ENCODE measurements around the gene BBS12. TPM values are rescaled to one million over a fixed set of nuclear protein-coding genes. Genes with fewer than 3 reads are reported as not detected.

BBS12 gene
- total RNA-seq, 1 donor from 2014 or later: 4.6 TPM

DNA sequence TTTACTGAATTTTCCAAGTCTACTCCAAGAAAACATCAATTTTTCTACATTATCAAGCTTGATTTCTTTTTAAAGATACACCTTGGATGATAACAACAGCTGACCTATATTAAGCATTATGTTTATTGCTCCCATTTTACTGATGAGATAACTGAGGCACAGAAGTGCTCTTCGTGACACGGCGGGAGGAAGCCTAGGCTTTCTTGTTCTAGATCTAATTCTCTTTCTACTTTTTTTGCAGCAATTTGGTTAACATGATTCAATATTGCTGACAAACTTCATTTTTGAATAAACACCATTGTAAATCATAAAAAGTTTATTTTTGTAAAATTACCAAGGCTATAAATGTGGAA, 33.8 kb downstream of the BBS12 start:
- DNase-seq (ENCODE audit: low spot score): no peak
- H3K4me1 Mint-ChIP-seq (ENCODE audit: unreplicated experiment): peaks cover 13% of the 10 kb centered on the region
- H3K4me3 Mint-ChIP-seq (ENCODE audit: unreplicated experiment): no peak overlapping the region
- H3K27me3 Mint-ChIP-seq (ENCODE audit: unreplicated experiment): no peaks in the 10 kb centered on the region
- no peaks in the 10 kb centered on the region for H3K9me3 Mint-ChIP-seq (ENCODE audit: unreplicated experiment)
- H3K27ac Mint-ChIP-seq (ENCODE audit: unreplicated experiment): no peak overlapping the region
- H3K36me3 Mint-ChIP-seq (ENCODE audit: low read depth, unreplicated experiment): no peaks in the 10 kb centered on the region
- TF ChIP-seq, protein P1, sequence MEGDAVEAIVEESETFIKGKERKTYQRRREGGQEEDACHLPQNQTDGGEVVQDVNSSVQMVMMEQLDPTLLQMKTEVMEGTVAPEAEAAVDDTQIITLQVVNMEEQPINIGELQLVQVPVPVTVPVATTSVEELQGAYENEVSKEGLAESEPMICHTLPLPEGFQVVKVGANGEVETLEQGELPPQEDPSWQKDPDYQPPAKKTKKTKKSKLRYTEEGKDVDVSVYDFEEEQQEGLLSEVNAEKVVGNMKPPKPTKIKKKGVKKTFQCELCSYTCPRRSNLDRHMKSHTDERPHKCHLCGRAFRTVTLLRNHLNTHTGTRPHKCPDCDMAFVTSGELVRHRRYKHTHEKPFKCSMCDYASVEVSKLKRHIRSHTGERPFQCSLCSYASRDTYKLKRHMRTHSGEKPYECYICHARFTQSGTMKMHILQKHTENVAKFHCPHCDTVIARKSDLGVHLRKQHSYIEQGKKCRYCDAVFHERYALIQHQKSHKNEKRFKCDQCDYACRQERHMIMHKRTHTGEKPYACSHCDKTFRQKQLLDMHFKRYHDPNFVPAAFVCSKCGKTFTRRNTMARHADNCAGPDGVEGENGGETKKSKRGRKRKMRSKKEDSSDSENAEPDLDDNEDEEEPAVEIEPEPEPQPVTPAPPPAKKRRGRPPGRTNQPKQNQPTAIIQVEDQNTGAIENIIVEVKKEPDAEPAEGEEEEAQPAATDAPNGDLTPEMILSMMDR (IDR thresholded peaks at IDR 0.05; ENCODE audit: unreplicated experiment): no peak

DNA sequence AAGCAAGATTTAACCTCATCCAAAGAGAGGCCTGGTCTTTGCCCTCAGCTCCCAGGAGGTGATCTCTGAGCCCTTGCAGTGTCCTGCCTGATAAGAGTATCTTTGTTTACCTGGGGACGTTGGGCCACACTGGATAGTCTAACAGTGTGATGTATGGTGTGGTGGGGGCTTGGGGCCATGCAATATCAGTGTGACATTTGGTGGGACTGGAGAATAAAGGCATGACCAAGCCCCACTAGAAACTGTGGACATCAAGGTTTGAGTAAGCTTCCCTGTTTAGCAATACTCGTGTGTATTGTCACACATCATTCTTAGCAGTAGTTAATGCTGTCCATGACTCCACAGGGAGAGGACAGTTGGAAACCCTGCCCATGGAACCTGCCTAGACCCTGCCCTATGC, 34.4 kb downstream of the BBS12 start:
- no peak for DNase-seq (ENCODE audit: low spot score)
- Mint-ChIP-seq H3K4me3 (ENCODE audit: unreplicated experiment) (no peak overlapping the region), H3K27ac (ENCODE audit: unreplicated experiment) (no peak overlapping the region), H3K4me1 (ENCODE audit: unreplicated experiment) (peaks cover 17% of the 10 kb centered on the region), H3K9me3 (ENCODE audit: unreplicated experiment) (no peaks in the 10 kb centered on the region), H3K36me3 (ENCODE audit: low read depth, unreplicated experiment) (no peaks in the 10 kb centered on the region), H3K27me3 (ENCODE audit: unreplicated experiment) (no peaks in the 10 kb centered on the region)
- TF ChIP-seq, protein P1 (IDR thresholded peaks at IDR 0.05; ENCODE audit: unreplicated experiment): no peak

DNA sequence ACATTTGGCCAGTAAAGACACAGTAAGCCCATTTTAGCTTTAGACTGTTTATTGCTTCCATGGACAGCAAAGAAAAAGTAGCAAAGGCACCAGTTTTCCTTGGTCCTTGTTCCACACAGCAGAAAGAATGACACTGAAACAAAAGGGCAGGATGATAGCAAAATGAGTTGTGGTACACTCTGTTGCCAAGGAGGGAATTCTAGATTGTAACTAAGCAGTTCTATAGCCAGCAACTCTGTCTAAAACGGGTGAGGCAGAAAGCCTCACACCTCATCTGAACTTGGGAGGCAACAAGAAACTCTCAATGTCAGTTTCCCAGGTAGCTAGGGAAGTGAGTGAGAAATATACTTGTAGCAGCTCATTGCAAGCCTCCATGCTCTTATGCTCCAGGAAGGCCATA, 39.2 kb downstream of the BBS12 start:
- H3K4me1 Mint-ChIP-seq (ENCODE audit: unreplicated experiment): peaks cover 39% of the 10 kb centered on the region
- no peak overlapping the region for H3K4me3 Mint-ChIP-seq (ENCODE audit: unreplicated experiment)
- H3K27ac Mint-ChIP-seq (ENCODE audit: unreplicated experiment): no peak overlapping the region
- H3K36me3 Mint-ChIP-seq (ENCODE audit: low read depth, unreplicated experiment): no peaks in the 10 kb centered on the region
- H3K27me3 Mint-ChIP-seq (ENCODE audit: unreplicated experiment): peaks cover 4% of the 10 kb centered on the region
- no peak for DNase-seq (ENCODE audit: low spot score)
- TF ChIP-seq, protein P1 (IDR thresholded peaks at IDR 0.05; ENCODE audit: unreplicated experiment): no peak
- no peaks in the 10 kb centered on the region for H3K9me3 Mint-ChIP-seq (ENCODE audit: unreplicated experiment)

DNA sequence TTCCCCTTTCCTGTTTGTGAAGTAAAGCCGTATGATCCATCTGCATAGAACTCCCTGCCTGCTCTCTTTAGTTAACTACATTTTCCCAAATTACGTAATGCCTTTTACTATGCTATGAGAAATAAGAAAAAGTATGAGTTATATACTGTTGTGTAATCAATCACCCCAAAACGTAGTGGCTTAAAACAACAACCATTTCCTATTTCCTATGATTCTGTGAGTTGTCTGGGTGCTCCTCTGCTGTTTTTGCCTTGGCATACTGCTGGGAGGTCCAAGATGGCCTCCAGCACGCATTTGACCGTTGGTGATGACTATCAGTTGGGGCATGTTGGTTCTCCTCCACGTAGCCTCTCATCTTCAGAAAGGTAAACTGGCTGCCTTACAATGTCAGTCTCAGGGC, 39.8 kb downstream of the BBS12 start:
- Mint-ChIP-seq H3K4me1 (ENCODE audit: unreplicated experiment) (peaks cover 42% of the 10 kb centered on the region), H3K36me3 (ENCODE audit: low read depth, unreplicated experiment) (no peaks in the 10 kb centered on the region), H3K4me3 (ENCODE audit: unreplicated experiment) (no peak overlapping the region), H3K9me3 (ENCODE audit: unreplicated experiment) (no peaks in the 10 kb centered on the region), H3K27ac (ENCODE audit: unreplicated experiment) (no peak overlapping the region), H3K27me3 (ENCODE audit: unreplicated experiment) (peaks cover 4% of the 10 kb centered on the region)
- TF ChIP-seq, protein P1 (IDR thresholded peaks at IDR 0.05; ENCODE audit: unreplicated experiment): no peak
- DNase-seq (ENCODE audit: low spot score): no peak

DNA sequence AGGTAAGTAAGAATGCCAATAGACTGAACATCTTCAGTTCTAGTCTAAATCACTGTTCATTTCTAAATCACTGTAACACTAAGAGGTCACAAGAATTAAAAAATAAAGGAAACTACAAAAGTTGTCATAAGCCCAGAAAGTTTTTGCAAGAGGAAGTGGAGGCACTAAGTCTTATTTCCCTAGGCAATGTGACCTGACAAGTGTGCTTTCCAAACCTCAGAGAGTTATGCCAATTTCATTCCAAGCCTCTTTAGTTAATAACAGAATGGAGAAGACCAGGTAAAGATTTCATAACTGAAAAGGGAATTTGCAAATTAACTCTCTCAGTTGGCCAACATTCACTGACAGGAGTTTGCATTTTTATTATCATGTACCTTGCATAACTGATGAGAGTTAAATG, 40.5 kb downstream of the BBS12 start:
- Mint-ChIP-seq H3K36me3 (ENCODE audit: low read depth, unreplicated experiment) (no peaks in the 10 kb centered on the region), H3K4me1 (ENCODE audit: unreplicated experiment) (peaks cover 42% of the 10 kb centered on the region), H3K27me3 (ENCODE audit: unreplicated experiment) (peaks cover 4% of the 10 kb centered on the region), H3K27ac (ENCODE audit: unreplicated experiment) (no peak overlapping the region), H3K9me3 (ENCODE audit: unreplicated experiment) (no peaks in the 10 kb centered on the region), H3K4me3 (ENCODE audit: unreplicated experiment) (no peak overlapping the region)
- no peak for DNase-seq (ENCODE audit: low spot score)
- TF ChIP-seq, protein P1 (IDR thresholded peaks at IDR 0.05; ENCODE audit: unreplicated experiment): no peak
